Neural progenitor cell (in vitro differentiated cells): ENCODE measurements around the gene NUP54.

Source experiments
- CTCF ChIP-seq: fragments of 200-600 bp; sonication (generic); IDR thresholded peaks from 2 replicates; pipeline ENCODE4 v1.5.1; 2017; ENCODE audit warnings: antibody characterized with exemption, mild to moderate bottlenecking
- EZH2 ChIP-seq: fragments of 200-600 bp; sonication (generic); IDR thresholded peaks from 2 replicates; pipeline ENCODE4 v1.6.1; 2017; ENCODE audit warnings: antibody characterized with exemption, mild to moderate bottlenecking, moderate library complexity
- EZH2phosphoT487 ChIP-seq: fragments of 200-600 bp; sonication (generic); IDR thresholded peaks from 2 replicates; pipeline ENCODE4 v1.6.1; 2017; ENCODE audit warnings: antibody characterized with exemption

DNA sequence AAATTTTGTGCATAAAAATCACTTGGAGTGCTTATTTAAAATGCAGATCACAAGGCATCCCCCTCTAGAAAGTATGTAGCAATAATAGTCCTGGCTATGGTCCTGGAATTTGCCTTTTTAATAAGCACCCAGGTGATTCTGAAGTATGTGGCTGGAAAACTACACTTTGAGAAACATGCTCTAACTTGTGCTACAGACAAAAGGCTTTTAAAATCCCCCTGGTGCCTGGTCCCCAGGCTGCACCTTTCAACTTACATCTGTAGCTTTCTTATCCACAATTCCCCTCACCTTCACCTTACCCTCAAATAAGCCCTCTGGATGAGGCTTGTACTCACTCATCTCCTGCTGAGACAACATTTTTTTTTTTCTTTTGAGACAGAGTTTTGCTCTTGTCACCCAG is 52.6 kb downstream of the NUP54 start:
- TF ChIP-seq CTCF (no peak), EZH2 (no peak), EZH2phosphoT487 (no peak)
